Stomach (tissue), 4 donors: ENCODE data around the gene ZNF33B.

Experiments
- EP300 ChIP-seq: sonication (generic); formaldehyde crosslinking; IDR thresholded peaks from one replicate; pipeline ENCODE4 v1.6.1; 2017; ENCODE audit warnings: antibody characterized with exemption
- POLR2A ChIP-seq, 4 donors: fragments of 450-650 bp; IDR thresholded peaks; one replicate each; pipeline ENCODE4 v1.6.1; 2016; ENCODE audit warnings: antibody characterized with exemption in 4 of 4, control low read depth in 2 of 4, mild to moderate bottlenecking in 1 of 4, moderate library complexity in 1 of 4
- TF ChIP-seq, protein P1 (sequence below), 7 experiments: fragments of 450-650 bp in 4 of 7; fragments of 200-600 bp in 3 of 7; sonication (generic) in 3 of 7; IDR thresholded peaks; one replicate each; pipeline ENCODE4 v1.5.1; 2016 to 2019; ENCODE audit warnings: antibody characterized with exemption in 7 of 7, control low read depth in 2 of 7, mild to moderate bottlenecking in 1 of 7

DNA sequence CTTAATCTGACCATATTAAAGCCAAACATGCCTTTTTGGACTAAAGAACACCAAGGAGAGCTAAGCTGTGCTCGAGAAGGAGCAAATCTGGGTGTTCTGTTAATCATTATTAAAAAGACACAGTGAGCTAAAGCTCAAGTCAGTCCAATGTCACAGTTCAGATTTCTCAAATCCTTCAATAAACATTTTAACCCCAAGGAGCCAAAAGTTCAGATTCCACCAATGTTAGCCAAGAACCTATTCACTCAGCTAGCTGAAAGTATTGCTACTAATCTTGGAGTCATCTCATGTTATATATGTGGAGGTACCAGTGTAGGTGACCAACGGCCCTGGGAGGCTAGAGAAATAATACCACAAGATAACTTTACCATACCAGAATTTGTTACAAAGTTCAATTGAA is 14.5 kb upstream of the ZNF33B start:
- TF ChIP-seq, protein P1, sequence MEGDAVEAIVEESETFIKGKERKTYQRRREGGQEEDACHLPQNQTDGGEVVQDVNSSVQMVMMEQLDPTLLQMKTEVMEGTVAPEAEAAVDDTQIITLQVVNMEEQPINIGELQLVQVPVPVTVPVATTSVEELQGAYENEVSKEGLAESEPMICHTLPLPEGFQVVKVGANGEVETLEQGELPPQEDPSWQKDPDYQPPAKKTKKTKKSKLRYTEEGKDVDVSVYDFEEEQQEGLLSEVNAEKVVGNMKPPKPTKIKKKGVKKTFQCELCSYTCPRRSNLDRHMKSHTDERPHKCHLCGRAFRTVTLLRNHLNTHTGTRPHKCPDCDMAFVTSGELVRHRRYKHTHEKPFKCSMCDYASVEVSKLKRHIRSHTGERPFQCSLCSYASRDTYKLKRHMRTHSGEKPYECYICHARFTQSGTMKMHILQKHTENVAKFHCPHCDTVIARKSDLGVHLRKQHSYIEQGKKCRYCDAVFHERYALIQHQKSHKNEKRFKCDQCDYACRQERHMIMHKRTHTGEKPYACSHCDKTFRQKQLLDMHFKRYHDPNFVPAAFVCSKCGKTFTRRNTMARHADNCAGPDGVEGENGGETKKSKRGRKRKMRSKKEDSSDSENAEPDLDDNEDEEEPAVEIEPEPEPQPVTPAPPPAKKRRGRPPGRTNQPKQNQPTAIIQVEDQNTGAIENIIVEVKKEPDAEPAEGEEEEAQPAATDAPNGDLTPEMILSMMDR (IDR thresholded peaks at IDR 0.05), result no peak
- TF ChIP-seq POLR2A (IDR thresholded peaks at IDR 0.05) (no peak), EP300 (no peak)
